Spleen (tissue), 11 donors: Measurements from ENCODE around the gene UCP3. TPM values are rescaled to one million over a fixed set of nuclear protein-coding genes. Genes with fewer than 3 reads are reported as not detected.

ENCODE experiments used
- DNase-seq: peaks from one replicate; pipeline ENCODE4 v3.0.0-alpha.2; 2020
- H3K27ac ChIP-seq, 8 donors: fragments of 200-600 bp; sonication (generic) in 7 of 8; 1 replicate in 4 of 8; 2 replicates in 4 of 8; pipeline versions ENCODE4 v1.5.0 to v1.8.0; 2016 to 2021; ENCODE audit warnings: inconsistent platforms in 4 of 8, mild to moderate bottlenecking in 4 of 8, moderate library complexity in 1 of 8
- H3K27me3 ChIP-seq, 7 donors: fragments of 200-600 bp; sonication (generic) in 6 of 7; replicated peaks in 1 of 7; 1 replicate in 4 of 7; 2 replicates in 3 of 7; pipeline versions ENCODE4 v1.5.0 to v1.8.0; 2016 to 2021; ENCODE audit warnings: inconsistent platforms in 3 of 7, mild to moderate bottlenecking in 1 of 7
- H3K36me3 ChIP-seq, 6 donors: fragments of 200-600 bp; sonication (generic) in 5 of 6; 1 replicate in 4 of 6; 2 replicates in 2 of 6; pipeline versions ENCODE4 v1.5.0 to v1.8.0; 2016 to 2021; ENCODE audit warnings: inconsistent platforms in 2 of 6
- H3K4me1 ChIP-seq, 6 donors: fragments of 200-600 bp; sonication (generic) in 5 of 6; 1 replicate in 3 of 6; 2 replicates in 3 of 6; pipeline versions ENCODE4 v1.5.0 to v1.8.0; 2016 to 2021; ENCODE audit warnings: inconsistent platforms in 3 of 6
- H3K4me3 ChIP-seq, 8 donors: fragments of 200-600 bp; sonication (generic) in 7 of 8; 1 replicate in 4 of 8; 2 replicates in 4 of 8; pipeline versions ENCODE4 v1.5.0 to v1.8.0; 2016 to 2021; ENCODE audit warnings: inconsistent platforms in 4 of 8, mild to moderate bottlenecking in 4 of 8, moderate library complexity in 2 of 8
- H3K9me3 ChIP-seq, 8 donors: fragments of 200-600 bp; sonication (generic) in 7 of 8; 1 replicate in 4 of 8; 2 replicates in 4 of 8; pipeline versions ENCODE4 v1.5.0 to v1.8.0; 2016 to 2021; ENCODE audit warnings: inconsistent platforms in 4 of 8
- CTCF ChIP-seq, 11 experiments: fragments of 200-600 bp in 7 of 11; fragments of 450-650 bp in 4 of 11; sonication (generic) in 4 of 11; IDR thresholded peaks in 8 of 11; conservative IDR thresholded peaks in 3 of 11; 1 replicate in 7 of 11; 2 replicates in 4 of 11; pipeline versions ENCODE4 v1.4.0 to v1.8.0; 2016 to 2021; ENCODE audit warnings: antibody characterized with exemption in 11 of 11, inconsistent platforms in 4 of 11, mild to moderate bottlenecking in 1 of 11
- POLR2A ChIP-seq, 3 donors: fragments of 450-650 bp; IDR thresholded peaks; one replicate each; pipeline ENCODE4 v1.5.1; 2017; ENCODE audit warnings: antibody characterized with exemption in 3 of 3, mild to moderate bottlenecking in 1 of 3
- POLR2AphosphoS5 ChIP-seq, 3 donors: sonication (generic); formaldehyde crosslinking; IDR thresholded peaks; one replicate each; pipeline ENCODE4 v1.5.1; 2017; ENCODE audit warnings: antibody characterized with exemption in 3 of 3
- WGBS, 5 donors: extraction: QIAGEN DNeasy Blood & Tissue Kit in 3 of 5; methylation state at CpG; one replicate each; pipeline versions ENCODE4 v1.1.5 to v1.1.7; 2013 to 2018; 5-methylcytosine and 5-hydroxymethylcytosine counted together
- intact Hi-C: fragments of 100-400 bp; cut with DNase I; formaldehyde crosslinking; loops from one replicate; pipeline ENCODE4 v1.15.0; 2023; ENCODE audit warnings: low total_unique reads
- polyA plus RNA-seq, 3 donors: library from polyadenylated mRNA; stranded (reverse); fragments of 200-250 nt; gene quantifications; one replicate each; pipeline ENCODE4 v1.2.1, GENCODE V29; 2013
- total RNA-seq, 7 donors: library from RNA; depleted of rRNA in 3 of 7; stranded (reverse); fragments of >200 nt in 3 of 7; fragmentation: NEBNext Ultra II Directional in 4 of 7; extraction: Animal tissue kit (Norgen Biotek cat#: 25700) in 4 of 7; gene quantifications; one replicate each; pipeline versions ENCODE4 v1.1.0 to v1.2.1, GENCODE V29; 2016 to 2021
- donor health status: healthy with polysubstance abuse.
- donor health status: DM: no; HTN: no; CAD: no; lungs with moderate emphysema.
- donor health status: DM: no; HTN: no; CAD: no.
- donor health status: Bipolar disorder and iron deficiency.
- donor health status: healthy.
- donor health status: DM: no; HTN: no; CAD: no.
- donor health status: DM: yes; HTN: yes; CAD: no.

UCP3 gene
- total and polyA plus RNA-seq, 10 donors = 0.68 to 7.1 (median 4.2) TPM

- 67 to 79% (median 74%) methylated on average over 5 to 6 of the region's 6 CpGs for WGBS, 5 donors
- peak in 2 of 3 donors; percentile 64 to 89 for TF ChIP-seq POLR2AphosphoS5 (IDR thresholded peaks at IDR 0.05)
- TF ChIP-seq POLR2A (IDR thresholded peaks at IDR 0.05) = peak in 1 of 3 donors; percentile 42
- TF ChIP-seq CTCF (IDR thresholded peaks at IDR 0.05 in 8 of 11, conservative IDR thresholded peaks at IDR 0.05 in 3 of 11) = no peak
- Histone ChIP-seq H3K4me3 (no peak overlapping the region), H3K27me3 (no peaks in the 10 kb centered on the region), H3K4me1 (peaks cover 16 to 85% (median 63%) of the 10 kb centered on the region in 6 donors), H3K36me3 (peaks cover 0 to 35% (median 22%) of the 10 kb centered on the region in 6 donors), H3K9me3 (no peaks in the 10 kb centered on the region), H3K27ac (peak overlapping the region in 7 of 8 donors; percentile 15 to 97 (median 48))
- intact Hi-C loops = no loop called here
- DNase-seq = peak; percentile 67
Measured at GRCh38 chr11:73971175-73971719, 37.6 kb downstream of the UCP3 start.

- H3K27ac ChIP-seq = peak overlapping the region in 6 of 8 donors; percentile 8 to 97 (median 42)
- no peak overlapping the region for H3K4me3 ChIP-seq
- peaks cover 0 to 24% (median 11%) of the 10 kb centered on the region in 6 donors for H3K36me3 ChIP-seq
- TF ChIP-seq CTCF (IDR thresholded peaks at IDR 0.05 in 8 of 11, conservative IDR thresholded peaks at IDR 0.05 in 3 of 11) = no peak
- peak; percentile 61 to 87 (median 74) for TF ChIP-seq POLR2AphosphoS5 (IDR thresholded peaks at IDR 0.05)
- 66 to 80% (median 72%) methylated on average over 13 of the region's 13 CpGs for WGBS, 5 donors
- intact Hi-C loops = loop anchor here (10.0 kb wide), 1 partner anchor 205 kb away; the partner anchor contains the start of genes C2CD3 and PPME1
- no peaks in the 10 kb centered on the region for H3K27me3 ChIP-seq
- peaks cover 11 to 80% (median 54%) of the 10 kb centered on the region in 6 donors for H3K4me1 ChIP-seq
- H3K9me3 ChIP-seq = no peaks in the 10 kb centered on the region
- peak; percentile 83 for DNase-seq
Measured at GRCh38 chr11:73969991-73970800, 38.7 kb downstream of the UCP3 start.

GRCh38 chr11:73969091-73969490 lies 39.8 kb downstream of the UCP3 start:
- DNase-seq = peak; percentile 38

More at GRCh38 chr11:73969091-73969490, 39.8 kb downstream of the UCP3 start:
- Histone ChIP-seq H3K4me3 (no peak overlapping the region), H3K36me3 (peaks cover 0 to 13% (median 1%) of the 10 kb centered on the region in 6 donors), H3K9me3 (no peaks in the 10 kb centered on the region), H3K27ac (peak overlapping the region in 4 of 8 donors; percentile 24 to 97 (median 60)), H3K4me1 (peaks cover 9 to 80% (median 49%) of the 10 kb centered on the region in 6 donors), H3K27me3 (no peaks in the 10 kb centered on the region)
- no peak for TF ChIP-seq CTCF (IDR thresholded peaks at IDR 0.05 in 8 of 11, conservative IDR thresholded peaks at IDR 0.05 in 3 of 11)
- peak in 2 of 3 donors; percentile 42 to 50 for TF ChIP-seq POLR2AphosphoS5 (IDR thresholded peaks at IDR 0.05)
- intact Hi-C loops = loop anchor here (10.0 kb wide), 1 partner anchor 206 kb away; the partner anchor contains the start of genes C2CD3 and PPME1
- WGBS, 5 donors = 69 to 82% (median 78%) methylated on average over 2 of the region's 2 CpGs
